GM12875 (cell line): ENCODE results near the gene GPC4.

Experiments
- H3K4me3 ChIP-seq: one replicate; pipeline ENCODE4 v1.5.1; 2011; ENCODE audit warnings: low read depth, low read length, control low read depth
- TF ChIP-seq, protein P1 (sequence below): IDR thresholded peaks from 2 replicates; pipeline ENCODE4 v1.5.1; 2011; ENCODE audit warnings: low read depth, mild to moderate bottlenecking, control low read depth, inconsistent platforms, low read length, moderate library complexity, borderline replicate concordance; ENCODE audit not compliant: insufficient read depth

GPC4 gene

DNA sequence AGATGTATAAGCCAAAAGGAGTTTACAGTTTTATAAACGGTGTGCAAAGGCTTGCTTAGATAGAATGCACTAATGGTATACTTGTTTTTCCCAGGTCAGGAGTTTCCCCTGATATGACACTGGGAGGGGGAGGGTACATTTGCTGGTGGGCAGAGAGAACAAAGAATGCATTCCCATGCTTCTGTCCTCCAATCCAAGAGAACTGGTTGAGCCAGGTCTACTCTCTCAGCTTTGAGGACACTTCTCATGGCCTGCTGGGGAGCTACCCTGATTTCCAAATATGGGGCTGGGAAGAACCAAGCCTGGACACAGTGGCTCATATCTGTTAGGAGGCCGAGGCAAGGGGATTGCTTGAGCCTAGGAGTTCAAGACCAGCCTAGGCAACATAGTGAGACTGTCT lies 3.3 kb upstream of the GPC4 start:
- H3K4me3 ChIP-seq: no peak overlapping the region
- TF ChIP-seq, protein P1, sequence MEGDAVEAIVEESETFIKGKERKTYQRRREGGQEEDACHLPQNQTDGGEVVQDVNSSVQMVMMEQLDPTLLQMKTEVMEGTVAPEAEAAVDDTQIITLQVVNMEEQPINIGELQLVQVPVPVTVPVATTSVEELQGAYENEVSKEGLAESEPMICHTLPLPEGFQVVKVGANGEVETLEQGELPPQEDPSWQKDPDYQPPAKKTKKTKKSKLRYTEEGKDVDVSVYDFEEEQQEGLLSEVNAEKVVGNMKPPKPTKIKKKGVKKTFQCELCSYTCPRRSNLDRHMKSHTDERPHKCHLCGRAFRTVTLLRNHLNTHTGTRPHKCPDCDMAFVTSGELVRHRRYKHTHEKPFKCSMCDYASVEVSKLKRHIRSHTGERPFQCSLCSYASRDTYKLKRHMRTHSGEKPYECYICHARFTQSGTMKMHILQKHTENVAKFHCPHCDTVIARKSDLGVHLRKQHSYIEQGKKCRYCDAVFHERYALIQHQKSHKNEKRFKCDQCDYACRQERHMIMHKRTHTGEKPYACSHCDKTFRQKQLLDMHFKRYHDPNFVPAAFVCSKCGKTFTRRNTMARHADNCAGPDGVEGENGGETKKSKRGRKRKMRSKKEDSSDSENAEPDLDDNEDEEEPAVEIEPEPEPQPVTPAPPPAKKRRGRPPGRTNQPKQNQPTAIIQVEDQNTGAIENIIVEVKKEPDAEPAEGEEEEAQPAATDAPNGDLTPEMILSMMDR: no peak

DNA sequence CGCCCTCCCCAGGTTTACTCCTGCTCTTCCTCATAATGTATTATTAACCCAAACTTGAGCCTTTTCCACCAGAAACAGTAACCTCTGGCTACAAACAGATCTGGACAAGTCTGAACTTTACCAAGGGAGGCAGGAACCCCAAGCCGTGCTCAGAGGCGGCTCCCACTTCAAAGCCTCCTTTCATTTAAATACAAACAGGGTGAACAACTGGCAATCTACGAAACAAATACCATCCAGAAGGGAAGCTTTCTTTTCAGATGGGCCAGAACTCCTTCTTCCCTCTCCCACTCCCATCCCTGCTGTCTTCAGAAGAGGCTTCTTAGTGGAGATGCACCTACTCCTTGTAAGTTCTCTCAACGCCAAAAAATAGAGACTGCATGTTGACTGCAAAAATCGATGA lies 2.1 kb upstream of the GPC4 start:
- no peak overlapping the region for H3K4me3 ChIP-seq
- TF ChIP-seq, protein P1: no peak

DNA sequence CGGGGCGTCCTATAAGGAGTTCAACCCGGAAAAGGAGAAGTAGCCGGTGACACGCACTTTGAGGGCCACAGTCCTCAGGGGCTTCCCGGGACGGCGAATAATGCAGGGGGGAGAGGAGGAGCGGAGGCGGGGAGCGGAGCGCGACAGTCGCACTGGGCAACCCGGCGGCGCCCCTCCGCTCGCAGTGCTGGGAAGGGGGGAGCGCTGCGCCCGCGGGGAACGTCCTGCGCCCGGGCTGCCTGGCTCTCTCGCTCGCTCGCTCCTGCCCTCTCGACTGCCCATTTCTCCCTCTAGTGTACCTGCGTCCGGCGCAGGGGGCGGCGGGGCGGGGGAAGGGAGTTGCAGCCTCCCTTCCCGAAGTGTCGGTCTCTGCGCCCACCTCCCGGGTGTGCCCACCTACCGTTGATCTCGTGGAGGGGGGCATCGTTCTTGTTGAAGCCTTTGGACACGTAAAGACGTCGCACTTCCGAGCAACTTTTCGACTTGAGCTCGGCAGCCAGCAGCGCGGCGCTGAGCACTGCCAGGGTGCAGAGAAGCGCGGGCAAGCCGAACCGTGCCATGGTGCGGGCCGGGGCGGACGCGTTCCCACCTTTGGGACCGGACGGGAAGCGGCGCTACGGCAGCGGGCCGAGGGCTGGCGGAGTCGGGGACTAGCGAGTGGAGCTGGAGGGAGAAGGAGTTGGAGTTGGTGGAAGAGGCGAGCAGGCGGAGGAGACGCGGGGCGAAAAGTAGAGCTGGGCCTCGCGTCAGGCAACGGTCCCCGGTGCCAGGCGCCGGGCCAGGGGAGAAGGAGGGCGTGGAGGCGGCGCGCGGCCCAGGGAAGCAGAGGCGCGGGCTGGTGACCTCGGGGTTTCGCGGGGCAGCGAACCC lies 648 bp downstream of the GPC4 start:
- TF ChIP-seq, protein P1: no peak
- no peak overlapping the region for H3K4me3 ChIP-seq

DNA sequence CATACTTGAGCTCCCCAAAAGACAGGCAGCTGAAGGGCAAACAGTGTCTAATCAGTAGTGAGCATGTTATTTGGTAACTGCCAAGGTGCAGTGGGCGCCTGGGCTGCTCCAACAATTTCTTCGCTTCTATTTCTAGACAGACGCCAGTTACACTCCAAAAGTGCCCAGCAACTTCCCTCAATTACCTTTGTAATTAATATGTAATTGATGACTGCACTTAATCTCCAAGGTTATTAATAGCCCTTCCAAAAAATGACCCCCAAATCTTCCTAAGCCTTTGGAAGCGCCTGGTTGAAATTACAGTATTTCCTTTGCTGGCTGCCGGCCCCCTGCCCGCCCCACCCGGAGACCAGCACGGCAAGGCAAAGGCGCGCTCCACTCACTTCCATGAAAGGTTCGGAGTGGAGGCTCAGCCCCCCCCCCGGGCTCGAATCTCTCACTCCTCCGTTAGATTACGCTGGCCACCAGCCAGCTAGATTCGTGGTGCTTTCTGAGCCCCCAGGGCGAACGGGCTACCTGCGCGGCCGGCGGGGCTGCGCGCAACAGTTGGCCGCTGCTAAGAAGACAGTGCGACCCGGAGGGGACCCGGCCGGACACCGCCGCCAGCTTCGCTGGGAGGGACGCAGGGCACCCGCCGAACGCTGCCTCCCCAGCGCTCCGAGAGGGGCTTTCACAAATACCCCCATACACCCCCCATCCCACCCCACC lies 1.9 kb downstream of the GPC4 start:
- TF ChIP-seq, protein P1: no peak
- H3K4me3 ChIP-seq: no peak overlapping the region

DNA sequence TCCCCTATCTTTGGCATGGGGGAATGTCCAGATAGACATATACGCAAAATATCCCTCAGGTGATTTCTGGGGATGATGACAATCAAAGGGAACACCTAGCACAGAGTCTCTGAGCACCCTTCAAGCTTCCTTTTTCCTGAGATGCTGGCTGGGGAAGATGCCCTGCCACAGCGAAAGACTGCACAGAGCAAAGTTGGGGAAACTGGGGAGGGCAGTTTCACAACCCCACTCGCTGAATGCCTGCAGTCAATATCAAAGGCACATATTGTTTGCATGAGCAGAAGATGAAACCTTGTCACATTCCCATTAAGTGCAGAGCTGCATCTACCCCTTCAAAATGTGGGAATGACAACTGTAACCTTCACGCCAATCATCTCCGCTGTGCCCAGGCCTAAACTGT lies 2.6 kb downstream of the GPC4 start:
- TF ChIP-seq, protein P1: no peak
- no peak overlapping the region for H3K4me3 ChIP-seq

DNA sequence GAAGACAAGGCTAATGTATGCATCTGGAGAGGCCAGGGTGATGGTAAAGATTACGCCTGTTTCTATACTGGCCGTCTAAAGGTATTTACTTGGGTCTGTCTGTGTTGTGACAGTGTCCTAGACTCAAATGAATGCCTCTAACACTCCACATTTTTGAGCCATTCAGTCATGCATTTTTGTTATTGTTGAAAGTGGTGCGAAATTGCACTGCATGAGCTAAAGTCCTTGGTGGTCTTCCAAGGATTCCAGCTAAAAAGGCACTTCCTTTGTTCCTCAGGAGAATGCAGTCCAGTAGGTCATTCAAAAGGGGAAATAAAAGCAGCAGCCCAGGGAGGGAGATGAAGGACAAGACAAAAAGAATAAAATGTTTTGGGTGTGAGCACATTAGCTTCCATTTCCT lies 3.0 kb downstream of the GPC4 start:
- TF ChIP-seq, protein P1: no peak
- H3K4me3 ChIP-seq: no peak overlapping the region

DNA sequence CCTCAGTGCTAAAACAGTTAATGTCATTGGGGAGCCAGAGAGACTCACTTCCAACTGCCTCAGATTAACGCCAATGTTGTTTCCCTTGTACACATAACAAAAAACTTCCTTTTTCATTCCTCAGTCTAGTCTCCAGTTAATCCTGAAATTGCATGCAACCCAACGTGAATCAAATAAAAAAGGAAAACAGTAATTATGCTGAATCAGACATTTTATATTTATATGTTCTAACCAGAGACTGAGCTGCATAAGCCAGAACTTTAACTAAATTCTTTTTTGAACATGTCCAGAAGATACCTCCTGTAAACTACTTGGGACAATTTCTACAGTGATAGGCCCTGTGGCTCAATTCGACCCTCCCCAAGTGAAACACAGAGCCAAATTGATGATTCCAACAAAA lies 4.7 kb downstream of the GPC4 start:
- TF ChIP-seq, protein P1: no peak

More for the DNA sequence above, 4.7 kb downstream of the GPC4 start:
- no peak overlapping the region for H3K4me3 ChIP-seq
